Smooth muscle cell (in vitro differentiated cells): ENCODE results near the gene ANKUB1. TPM values are rescaled to one million over a fixed set of nuclear protein-coding genes. Genes with fewer than 3 reads are reported as not detected.

Experiments
- DNase-seq: peaks from one replicate; lab custom pipeline; 2025; ENCODE audit not compliant: unreplicated experiment; lab: John Stamatoyannopoulos, UW
- H2AFZ ChIP-seq: fragments of 200-600 bp; sonication (generic); 2 replicates; pipeline ENCODE4 v1.6.0; 2016; ENCODE audit warnings: antibody characterized with exemption, low read depth, mild to moderate bottlenecking
- H3F3A ChIP-seq: fragments of 200-600 bp; sonication (generic); 2 replicates; pipeline ENCODE4 v1.6.0; 2017; ENCODE audit warnings: antibody characterized with exemption, low read depth
- H3K27ac ChIP-seq: fragments of 200-600 bp; sonication (generic); 2 replicates; pipeline ENCODE4 v1.5.1; 2016; ENCODE audit warnings: low read depth, mild to moderate bottlenecking
- H3K27me3 ChIP-seq: fragments of 200-600 bp; sonication (generic); 2 replicates; pipeline ENCODE4 v1.6.1; 2016; ENCODE audit warnings: low read depth, mild to moderate bottlenecking
- H3K36me3 ChIP-seq: fragments of 200-600 bp; sonication (generic); 2 replicates; pipeline ENCODE4 v1.5.1; 2016; ENCODE audit warnings: low read depth
- H3K4me1 ChIP-seq: fragments of 200-600 bp; sonication (generic); 2 replicates; pipeline ENCODE4 v1.5.1; 2016; ENCODE audit warnings: low read depth
- H3K4me2 ChIP-seq: fragments of 200-600 bp; sonication (generic); 2 replicates; pipeline ENCODE4 v1.6.0; 2016; ENCODE audit warnings: mild to moderate bottlenecking
- H3K4me3 ChIP-seq: fragments of 200-600 bp; sonication (generic); 2 replicates; pipeline ENCODE4 v1.5.1; 2016; ENCODE audit warnings: mild to moderate bottlenecking
- H3K79me2 ChIP-seq: fragments of 200-600 bp; sonication (generic); 2 replicates; pipeline ENCODE4 v1.6.0; 2016; ENCODE audit warnings: low read depth, mild to moderate bottlenecking
- H3K9ac ChIP-seq: fragments of 200-600 bp; sonication (generic); 2 replicates; pipeline ENCODE4 v1.6.0; 2016; ENCODE audit warnings: low read depth
- H3K9me3 ChIP-seq: fragments of 200-600 bp; sonication (generic); replicated peaks from 2 replicates; pipeline ENCODE4 v1.5.1; 2016; ENCODE audit warnings: low read depth
- H4K20me1 ChIP-seq: fragments of 200-600 bp; sonication (generic); 2 replicates; pipeline ENCODE4 v1.6.0; 2016; ENCODE audit warnings: low read depth
- WGBS: methylation state at CpG from one replicate; pipeline ENCODE4 v1.1.7; 2016; ENCODE audit warnings: low lambda C conversion rate; 5-methylcytosine and 5-hydroxymethylcytosine counted together
- polyA plus RNA-seq: library from polyadenylated mRNA; unstranded; fragments of >200 nt; fragmentation: Nextera tagmentation; extraction: Ambion mirVana; gene quantifications from 2 replicates; pipeline ENCODE4 v1.2.1, GENCODE V29; 2016
- total RNA-seq: library from RNA; depleted of rRNA; stranded (reverse); fragments of >200 nt; gene quantifications from 2 replicates; pipeline ENCODE4 v1.2.3, GENCODE V29; 2014
- TF ChIP-seq, protein P1 (sequence below): fragments of 200-600 bp; sonication (generic); IDR thresholded peaks from 2 replicates; pipeline ENCODE4 v1.5.1; 2017; ENCODE audit warnings: borderline replicate concordance, mild to moderate bottlenecking, antibody characterized with exemption; ENCODE audit not compliant: insufficient read depth, poor library complexity, severe bottlenecking

ANKUB1 gene
- total and polyA plus RNA-seq, 2 experiments from 2014 or later, result not detected

DNA sequence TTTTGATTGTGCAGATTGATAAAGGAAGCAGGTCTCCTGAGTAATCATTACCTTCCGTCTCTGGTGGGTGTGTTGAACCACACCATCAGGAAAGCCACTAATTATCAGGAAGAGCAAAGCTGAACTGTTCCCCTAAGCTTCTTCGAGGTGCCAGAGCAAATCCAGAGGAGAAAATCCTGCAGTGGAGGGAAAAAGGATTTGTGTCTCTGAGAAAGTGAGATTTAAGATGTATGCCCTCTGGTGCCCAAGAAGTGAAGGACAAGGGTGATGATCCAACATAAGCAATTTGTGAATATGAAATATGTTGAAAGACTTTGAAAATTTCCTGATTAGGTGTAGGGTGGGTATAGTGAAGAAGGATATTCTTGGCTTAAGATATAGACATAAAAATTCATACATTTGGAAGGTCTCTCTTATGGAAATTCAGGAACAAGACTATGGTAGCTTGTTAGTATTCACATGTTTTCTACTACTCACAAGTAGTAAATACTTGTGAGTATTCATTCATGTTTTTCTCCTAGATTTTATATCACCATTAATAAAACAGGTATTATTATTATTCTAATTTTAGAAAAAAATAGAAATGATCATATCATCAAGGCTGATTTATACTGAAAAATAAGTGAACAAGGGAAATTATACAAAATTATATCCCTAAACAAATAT, 74.8 kb downstream of the ANKUB1 start:
- Histone ChIP-seq H3K36me3 (no peaks in the 10 kb centered on the region), H3K4me2 (peak overlapping the region; percentile 63), H2AFZ (peak overlapping the region; percentile 38), H3K4me1 (peaks cover 3% of the 10 kb centered on the region), H3K79me2 (no peaks in the 10 kb centered on the region), H4K20me1 (no peaks in the 10 kb centered on the region), H3F3A (no peaks in the 10 kb centered on the region), H3K4me3 (peak overlapping the region; percentile 22), H3K27ac (no peak overlapping the region), H3K27me3 (no peaks in the 10 kb centered on the region), H3K9ac (no peak overlapping the region), H3K9me3 (peaks cover 3% of the 10 kb centered on the region)
- DNase-seq, result no peak
- TF ChIP-seq, protein P1, sequence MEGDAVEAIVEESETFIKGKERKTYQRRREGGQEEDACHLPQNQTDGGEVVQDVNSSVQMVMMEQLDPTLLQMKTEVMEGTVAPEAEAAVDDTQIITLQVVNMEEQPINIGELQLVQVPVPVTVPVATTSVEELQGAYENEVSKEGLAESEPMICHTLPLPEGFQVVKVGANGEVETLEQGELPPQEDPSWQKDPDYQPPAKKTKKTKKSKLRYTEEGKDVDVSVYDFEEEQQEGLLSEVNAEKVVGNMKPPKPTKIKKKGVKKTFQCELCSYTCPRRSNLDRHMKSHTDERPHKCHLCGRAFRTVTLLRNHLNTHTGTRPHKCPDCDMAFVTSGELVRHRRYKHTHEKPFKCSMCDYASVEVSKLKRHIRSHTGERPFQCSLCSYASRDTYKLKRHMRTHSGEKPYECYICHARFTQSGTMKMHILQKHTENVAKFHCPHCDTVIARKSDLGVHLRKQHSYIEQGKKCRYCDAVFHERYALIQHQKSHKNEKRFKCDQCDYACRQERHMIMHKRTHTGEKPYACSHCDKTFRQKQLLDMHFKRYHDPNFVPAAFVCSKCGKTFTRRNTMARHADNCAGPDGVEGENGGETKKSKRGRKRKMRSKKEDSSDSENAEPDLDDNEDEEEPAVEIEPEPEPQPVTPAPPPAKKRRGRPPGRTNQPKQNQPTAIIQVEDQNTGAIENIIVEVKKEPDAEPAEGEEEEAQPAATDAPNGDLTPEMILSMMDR, result peak; percentile 77
- WGBS, result 10% methylated on average over 2 of the region's 2 CpGs

- Histone ChIP-seq H3K4me3 (peak overlapping the region; percentile 22), H3K27me3 (no peaks in the 10 kb centered on the region), H3K9me3 (peaks cover 3% of the 10 kb centered on the region), H4K20me1 (no peaks in the 10 kb centered on the region), H3K9ac (no peak overlapping the region), H3K4me2 (peak overlapping the region; percentile 63), H3K36me3 (no peaks in the 10 kb centered on the region), H3F3A (no peaks in the 10 kb centered on the region), H3K4me1 (peaks cover 3% of the 10 kb centered on the region), H2AFZ (peak overlapping the region; percentile 38), H3K27ac (no peak overlapping the region), H3K79me2 (no peaks in the 10 kb centered on the region)
- no peak for DNase-seq
- TF ChIP-seq, protein P1, result no peak
- 71% methylated on average over 6 of the region's 6 CpGs for WGBS
Observed at GRCh38 chr3:149716984-149717383, 75.4 kb downstream of the ANKUB1 start.

- over 99% methylated on average over 13 of the region's 13 CpGs for WGBS
Observed at GRCh38 chr3:149715247-149715646, 77.1 kb downstream of the ANKUB1 start.

More at GRCh38 chr3:149715247-149715646, 77.1 kb downstream of the ANKUB1 start:
- DNase-seq, result no peak
- no peak overlapping the region for H2AFZ ChIP-seq
- H4K20me1 ChIP-seq, result no peaks in the 10 kb centered on the region
- no peaks in the 10 kb centered on the region for H3F3A ChIP-seq
- no peak overlapping the region for H3K9ac ChIP-seq
- H3K79me2 ChIP-seq, result no peaks in the 10 kb centered on the region
- no peak overlapping the region for H3K4me2 ChIP-seq
- peaks cover 3% of the 10 kb centered on the region for H3K9me3 ChIP-seq
- no peak overlapping the region for H3K27ac ChIP-seq
- no peaks in the 10 kb centered on the region for H3K36me3 ChIP-seq
- TF ChIP-seq, protein P1, result no peak
- no peaks in the 10 kb centered on the region for H3K27me3 ChIP-seq
- H3K4me1 ChIP-seq, result peaks cover 3% of the 10 kb centered on the region
- no peak overlapping the region for H3K4me3 ChIP-seq
